ENCODE results near the gene ZC3H4.

DNA sequence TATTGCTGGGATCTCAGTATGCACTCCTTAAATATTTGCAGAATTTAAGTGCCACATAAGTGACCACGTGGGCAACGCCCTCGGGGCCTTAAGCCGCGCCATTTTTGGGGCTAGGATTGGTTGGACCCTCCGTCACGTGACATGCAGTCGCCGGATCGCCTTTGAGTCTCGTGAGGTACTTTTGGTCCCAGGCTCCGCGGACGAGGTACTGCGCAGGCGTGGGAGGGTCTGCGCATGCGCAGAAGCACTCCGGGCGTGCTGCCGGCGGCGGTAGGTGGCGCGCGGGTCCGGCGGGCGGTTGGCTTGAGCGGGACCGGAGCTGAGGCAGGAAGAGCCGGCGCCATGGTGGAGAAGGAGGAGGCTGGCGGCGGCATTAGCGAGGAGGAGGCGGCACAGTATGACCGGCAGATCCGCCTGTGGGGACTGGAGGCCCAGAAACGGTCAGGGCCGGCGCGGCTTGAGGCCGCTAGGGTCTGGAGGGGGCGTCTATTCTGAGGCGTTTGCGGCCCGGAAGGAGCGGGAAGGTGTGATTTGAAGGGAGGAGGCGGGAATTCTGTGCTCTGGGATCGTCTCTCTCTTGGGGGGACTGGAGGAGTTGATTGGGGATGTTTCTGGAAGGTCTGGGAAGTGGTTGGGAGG lies 17.1 kb upstream of the ZC3H4 start, which contains the start of gene SAE1:
- peak in 3 of 4 experiments; percentile 61 to 85 (median 71) for TF ChIP-seq CTCF (IDR thresholded peaks at IDR 0.05)
- peak; percentile 80 to 84 for TF ChIP-seq POLR2A (IDR thresholded peaks at IDR 0.05)
- TF ChIP-seq POLR2AphosphoS5 (IDR thresholded peaks at IDR 0.05): peak; percentile 90

Measured in gastroesophageal sphincter (tissue), 3 donors.